Germinal center (tissue), 1 donor: ENCODE measurements around the gene MAPKAP1.
"Not testable (repeated sequence)": the region's sequence is repeated elsewhere in the genome, so short reads cannot be mapped to it uniquely, and the experiment has no call there.

Experiments used
- DNase-seq: peaks from one replicate; pipeline ENCODE4 v3.0.0; 2012; ENCODE audit warnings: mixed read lengths, low spot score

MAPKAP1 gene

GRCh38 chr9:125409637-125410521 is 297.1 kb downstream of the MAPKAP1 start:
- peak; percentile 67 for DNase-seq

GRCh38 chr9:125409217-125409636 is 297.8 kb downstream of the MAPKAP1 start:
- DNase-seq = no peak

- peak; percentile 90 for DNase-seq
Measured at GRCh38 chr9:125407974-125408900, 298.8 kb downstream of the MAPKAP1 start.

GRCh38 chr9:125407432-125407973 is 299.5 kb downstream of the MAPKAP1 start:
- DNase-seq = no peak

- DNase-seq = no peak
Measured at GRCh38 chr9:125406810-125407087, 300.3 kb downstream of the MAPKAP1 start.

- DNase-seq = no peak
Measured at GRCh38 chr9:125405938-125406809, 300.8 kb downstream of the MAPKAP1 start.

- no peak for DNase-seq
Measured at GRCh38 chr9:125404733-125405132, 302.3 kb downstream of the MAPKAP1 start.

- DNase-seq = no peak
Measured at GRCh38 chr9:125400725-125401716, 306.0 kb downstream of the MAPKAP1 start.

GRCh38 chr9:125400232-125400631 is 306.8 kb downstream of the MAPKAP1 start:
- DNase-seq = not testable (repeated sequence)

GRCh38 chr9:125399666-125400065 is 307.3 kb downstream of the MAPKAP1 start:
- DNase-seq = no peak

GRCh38 chr9:125399165-125399564 is 307.8 kb downstream of the MAPKAP1 start:
- DNase-seq = no peak

- no peak for DNase-seq
Measured at GRCh38 chr9:125398243-125398642, 308.8 kb downstream of the MAPKAP1 start.

- no peak for DNase-seq
Measured at GRCh38 chr9:125397736-125398135, 309.3 kb downstream of the MAPKAP1 start.

- no peak for DNase-seq
Measured at GRCh38 chr9:125396799-125397198, 310.2 kb downstream of the MAPKAP1 start.

- DNase-seq = no peak
Measured at GRCh38 chr9:125393426-125393825, 313.6 kb downstream of the MAPKAP1 start.

GRCh38 chr9:125391704-125392103 is 315.3 kb downstream of the MAPKAP1 start:
- DNase-seq = no peak

GRCh38 chr9:125388978-125389377 is 318.0 kb downstream of the MAPKAP1 start:
- DNase-seq = no peak

- DNase-seq = no peak
Measured at GRCh38 chr9:125387861-125388524, 319.0 kb downstream of the MAPKAP1 start.
